Naive B cell (primary cell): ENCODE data around the gene CNGA3. TPM values are rescaled to one million over a fixed set of nuclear protein-coding genes. Genes with fewer than 3 reads are reported as not detected.
"Not testable (repeated sequence)": the region's sequence is repeated elsewhere in the genome, so short reads cannot be mapped to it uniquely, and the experiment has no call there.

ENCODE experiments used
- ATAC-seq, 2 donors: fragments of 150-1000 bp; cut with Tn5 transposase; 2 replicates each; pipeline ENCODE4 v1.10.0; 2021; ENCODE audit warnings: low read depth in 2 of 2, mild to moderate bottlenecking in 2 of 2, moderate library complexity in 2 of 2
- DNase-seq: peaks from one replicate; pipeline ENCODE4 v3.0.0; 2022
- H3K27ac Mint-ChIP-seq, 6 donors: one replicate each; pipeline ENCODE4 v1.8.0; 2020 to 2022; ENCODE audit warnings: mild to moderate bottlenecking in 6 of 6, mixed read lengths in 6 of 6, moderate library complexity in 5 of 6, inconsistent platforms in 2 of 6
- H3K27me3 Mint-ChIP-seq, 3 donors: one replicate each; pipeline ENCODE4 v1.8.0; 2021 to 2022; ENCODE audit warnings: mixed read lengths in 3 of 3, mild to moderate bottlenecking in 1 of 3
- H3K36me3 Mint-ChIP-seq, 2 donors: one replicate each; pipeline ENCODE4 v1.8.0; 2020 to 2022; ENCODE audit warnings: mixed read lengths in 2 of 2, inconsistent platforms in 1 of 2, mild to moderate bottlenecking in 1 of 2
- H3K4me1 Mint-ChIP-seq, 3 donors: one replicate each; pipeline ENCODE4 v1.8.0; 2020 to 2022; ENCODE audit warnings: mixed read lengths in 3 of 3, inconsistent platforms in 1 of 3, mild to moderate bottlenecking in 1 of 3, moderate library complexity in 1 of 3
- H3K4me3 Mint-ChIP-seq, 8 donors: one replicate each; pipeline ENCODE4 v1.8.0; 2020 to 2022; ENCODE audit warnings: mild to moderate bottlenecking in 8 of 8, mixed read lengths in 8 of 8, moderate library complexity in 8 of 8, inconsistent platforms in 2 of 8
- H3K9me3 Mint-ChIP-seq, 7 donors: one replicate each; pipeline ENCODE4 v1.8.0; 2020 to 2022; ENCODE audit warnings: mixed read lengths in 7 of 7, mild to moderate bottlenecking in 5 of 7, inconsistent platforms in 2 of 7, moderate library complexity in 1 of 7
- polyA plus RNA-seq, 6 donors: library from polyadenylated mRNA; unstranded; fragments of 300-500 nt; fragmentation: Illumina TruSeq; gene quantifications; one replicate each; pipeline ENCODE4 v1.2.3, GENCODE V29; 2021; ENCODE audit warnings: low read depth in 6 of 6

Gene CNGA3
- polyA plus RNA-seq, 6 donors from 2014 or later: not detected

DNA sequence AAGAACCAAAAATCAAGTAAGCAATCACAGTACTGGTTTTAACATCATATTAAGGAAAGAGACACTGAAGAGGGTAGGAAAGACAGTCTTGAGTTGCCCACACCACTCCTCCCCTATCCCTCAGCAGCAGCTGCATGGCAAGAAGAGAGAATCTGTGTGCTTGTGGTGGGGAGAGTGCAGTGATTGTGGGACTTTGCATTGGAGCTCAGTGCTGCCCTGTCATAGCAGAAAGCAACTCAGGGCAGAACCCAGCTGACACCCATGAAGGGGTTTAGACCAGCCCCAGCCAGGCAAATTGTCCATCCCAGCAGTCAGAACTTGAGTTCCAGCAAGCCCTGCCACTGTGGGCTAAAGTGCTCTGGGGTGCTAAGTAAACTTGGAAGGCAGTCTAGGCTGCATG is 57.6 kb downstream of the CNGA3 start:
- no peak overlapping the region for H3K4me3 Mint-ChIP-seq
- no peaks in the 10 kb centered on the region for H3K4me1 Mint-ChIP-seq
- DNase-seq: no peak
- no peak overlapping the region for H3K27ac Mint-ChIP-seq
- H3K9me3 Mint-ChIP-seq: no peaks in the 10 kb centered on the region
- peaks cover 33 to 59% (median 37%) of the 10 kb centered on the region in 3 donors for H3K27me3 Mint-ChIP-seq
- no peaks in the 10 kb centered on the region for H3K36me3 Mint-ChIP-seq
- ATAC-seq: no peak

DNA sequence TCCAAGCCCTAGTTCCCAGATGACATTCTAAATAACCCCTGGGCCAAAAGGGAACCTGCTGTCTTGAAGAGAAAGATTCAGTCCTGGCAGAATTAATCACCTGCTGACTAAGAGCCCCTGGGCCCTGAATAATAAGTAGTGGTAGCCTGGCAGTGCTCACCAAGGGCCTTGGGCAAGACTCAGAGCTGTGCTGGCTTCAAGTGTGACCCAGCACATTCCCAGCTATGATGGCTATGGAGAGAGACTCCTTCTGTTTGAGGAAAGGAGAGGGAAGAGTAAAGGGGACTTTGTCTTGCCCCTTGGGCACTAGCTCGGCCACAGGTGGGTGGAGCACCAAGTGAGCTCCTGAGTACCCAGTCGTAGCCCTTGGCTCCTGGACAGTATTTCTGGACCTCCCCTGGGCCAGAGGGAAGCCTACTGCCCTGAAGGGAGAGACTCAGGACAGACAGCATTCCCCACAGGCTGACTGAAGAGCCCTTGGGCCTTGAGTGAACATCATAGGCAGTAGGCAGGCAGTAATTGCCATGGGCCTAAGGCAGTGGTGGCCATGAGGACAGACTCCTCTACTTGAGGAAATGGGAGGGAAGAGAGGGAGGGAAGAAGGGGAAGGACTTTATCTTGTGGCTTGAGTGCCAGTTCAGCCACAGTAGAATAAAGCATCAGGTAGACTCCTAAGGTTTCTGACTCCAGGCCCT is 58.4 kb downstream of the CNGA3 start:
- Mint-ChIP-seq H3K4me1 (no peaks in the 10 kb centered on the region), H3K4me3 (no peak overlapping the region), H3K27me3 (peaks cover 25 to 52% (median 29%) of the 10 kb centered on the region in 3 donors), H3K27ac (no peak overlapping the region), H3K9me3 (no peaks in the 10 kb centered on the region), H3K36me3 (no peaks in the 10 kb centered on the region)
- DNase-seq (no peak), ATAC-seq (no peak)

DNA sequence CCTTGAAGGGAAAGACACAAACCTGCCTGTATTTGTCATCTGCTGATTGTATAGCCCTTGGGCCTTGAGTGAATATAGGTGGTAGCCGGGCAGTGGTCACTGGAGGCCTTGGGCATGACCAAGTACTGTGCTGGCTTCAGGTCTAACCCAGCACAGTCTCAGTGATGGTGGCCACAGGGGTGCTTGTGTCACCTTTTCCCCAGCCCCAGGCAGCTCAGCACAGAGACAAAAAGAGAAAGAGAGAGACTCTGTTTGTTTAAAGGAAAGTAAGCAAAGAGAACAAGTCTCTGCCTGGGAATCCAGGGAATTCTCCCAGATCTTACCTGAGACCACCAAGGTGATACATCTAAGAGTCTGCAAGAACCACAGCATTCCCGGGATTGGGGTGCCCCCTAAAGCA is 59.0 kb downstream of the CNGA3 start:
- DNase-seq (no peak), ATAC-seq (no peak)
- Mint-ChIP-seq H3K4me3 (no peak overlapping the region), H3K27ac (no peak overlapping the region), H3K36me3 (no peaks in the 10 kb centered on the region), H3K4me1 (no peaks in the 10 kb centered on the region), H3K27me3 (peaks cover 23 to 46% (median 25%) of the 10 kb centered on the region in 3 donors), H3K9me3 (no peaks in the 10 kb centered on the region)

GRCh38 chr2:98408155-98408554 is 61.9 kb downstream of the CNGA3 start:
- ATAC-seq: no peak
- Mint-ChIP-seq H3K9me3 (no peaks in the 10 kb centered on the region), H3K36me3 (no peaks in the 10 kb centered on the region), H3K27ac (no peak overlapping the region), H3K4me1 (peaks cover 0 to 2% (median 0%) of the 10 kb centered on the region in 3 donors), H3K27me3 (peaks cover 8 to 27% (median 12%) of the 10 kb centered on the region in 3 donors), H3K4me3 (no peak overlapping the region)
- DNase-seq: no peak

- H3K36me3 Mint-ChIP-seq: no peaks in the 10 kb centered on the region
- peaks cover 0 to 15% (median 0%) of the 10 kb centered on the region in 3 donors for H3K27me3 Mint-ChIP-seq
- H3K4me3 Mint-ChIP-seq: no peak overlapping the region
- ATAC-seq (peak; percentile 77 to 90), DNase-seq (peak; percentile 54)
- no peak overlapping the region for H3K27ac Mint-ChIP-seq
- H3K9me3 Mint-ChIP-seq: peaks cover 0 to 9% (median 4%) of the 10 kb centered on the region in 7 donors
- H3K4me1 Mint-ChIP-seq: peaks cover 0 to 2% (median 0%) of the 10 kb centered on the region in 3 donors
These were observed 66.6 kb downstream of the CNGA3 start for GRCh38 chr2:98412751-98413458.

DNA sequence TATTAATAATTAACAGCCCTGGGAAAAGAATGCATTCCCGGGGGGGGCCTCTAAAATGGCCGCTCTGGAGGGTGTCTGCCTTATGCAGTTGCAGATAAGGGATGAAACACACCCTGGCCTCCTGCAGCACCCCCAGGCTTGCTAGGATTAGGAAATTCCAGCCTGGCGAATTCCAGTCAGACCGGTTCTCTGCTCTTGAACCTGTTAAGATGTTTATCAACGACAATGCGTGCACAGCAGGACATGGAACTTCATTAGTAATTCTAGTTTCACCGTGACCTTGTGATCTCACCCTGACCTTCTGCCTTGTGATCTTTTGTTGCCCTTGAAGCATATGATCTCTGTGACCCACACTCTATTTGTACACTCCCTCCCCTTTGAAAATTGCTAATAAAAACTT is 68.0 kb downstream of the CNGA3 start:
- not testable (repeated sequence) for H3K4me3 Mint-ChIP-seq, ATAC-seq, DNase-seq, H3K4me1 Mint-ChIP-seq, H3K36me3 Mint-ChIP-seq
- Mint-ChIP-seq H3K27ac (peak overlapping the region in 1 of 6 donors; percentile 59), H3K9me3 (peaks cover 0 to 12% (median 4%) of the 10 kb centered on the region in 7 donors), H3K27me3 (peaks cover 5 to 18% (median 10%) of the 10 kb centered on the region in 3 donors)

- not testable (repeated sequence) for ATAC-seq, H3K36me3 Mint-ChIP-seq, H3K27ac Mint-ChIP-seq, H3K4me1 Mint-ChIP-seq, DNase-seq
- Mint-ChIP-seq H3K27me3 (peaks cover 16 to 20% (median 17%) of the 10 kb centered on the region in 3 donors), H3K4me3 (peak overlapping the region in 1 of 8 donors; percentile 16), H3K9me3 (peaks cover 0 to 15% (median 4%) of the 10 kb centered on the region in 7 donors)
These were observed 69.5 kb downstream of the CNGA3 start for GRCh38 chr2:98415719-98416248.

DNA sequence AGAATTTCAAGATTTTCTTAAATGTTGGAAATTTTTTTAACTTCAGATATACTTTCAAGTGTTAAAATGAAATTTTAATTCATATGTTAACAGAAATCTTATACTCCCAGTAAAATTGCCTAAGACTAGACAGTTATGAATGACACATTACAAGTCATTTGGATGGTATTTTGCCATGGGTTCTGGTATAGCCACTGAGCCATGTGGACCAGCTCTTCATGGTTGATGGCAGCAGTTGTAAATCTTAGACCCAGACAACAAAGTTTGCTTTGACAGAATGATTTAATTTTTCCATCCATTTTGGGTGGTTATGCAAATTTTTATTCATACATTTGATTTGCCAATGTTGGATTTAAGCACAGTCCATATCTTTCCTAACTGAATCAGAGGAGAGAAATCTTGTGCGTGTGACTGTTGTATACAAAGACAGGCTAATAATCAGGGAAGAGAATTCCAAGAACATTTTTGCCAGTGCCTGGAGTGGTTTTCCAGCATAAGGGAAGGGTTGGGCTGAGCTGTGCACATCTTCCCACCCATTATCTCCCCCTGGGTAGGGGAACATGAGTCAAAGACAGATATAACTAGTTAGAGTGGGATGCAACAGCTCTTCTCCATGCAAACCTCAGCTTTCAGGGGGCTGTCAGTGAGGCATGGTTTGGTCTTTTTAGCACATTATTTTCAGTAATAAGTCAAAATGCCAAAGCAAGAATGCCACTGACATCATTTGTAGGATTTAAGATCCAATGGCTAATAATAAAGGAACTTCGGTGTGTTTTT is 70.3 kb downstream of the CNGA3 start:
- Mint-ChIP-seq H3K4me1 (peaks cover 0 to 2% (median 0%) of the 10 kb centered on the region in 3 donors), H3K9me3 (peaks cover 0 to 22% (median 7%) of the 10 kb centered on the region in 7 donors), H3K27me3 (peaks cover 16 to 24% (median 17%) of the 10 kb centered on the region in 3 donors), H3K27ac (no peak overlapping the region), H3K4me3 (peak overlapping the region in 1 of 8 donors; percentile 29), H3K36me3 (peaks cover 0 to 2% of the 10 kb centered on the region in 2 donors)
- DNase-seq: no peak
- ATAC-seq: no peak

GRCh38 chr2:98419544-98419943 is 73.3 kb downstream of the CNGA3 start:
- Mint-ChIP-seq H3K36me3 (peaks cover 5 to 13% of the 10 kb centered on the region in 2 donors), H3K27me3 (peaks cover 13 to 34% (median 23%) of the 10 kb centered on the region in 3 donors), H3K4me1 (no peaks in the 10 kb centered on the region), H3K27ac (no peak overlapping the region), H3K9me3 (peaks cover 4 to 30% (median 12%) of the 10 kb centered on the region in 7 donors), H3K4me3 (no peak overlapping the region)
- DNase-seq (no peak), ATAC-seq (no peak)

DNA sequence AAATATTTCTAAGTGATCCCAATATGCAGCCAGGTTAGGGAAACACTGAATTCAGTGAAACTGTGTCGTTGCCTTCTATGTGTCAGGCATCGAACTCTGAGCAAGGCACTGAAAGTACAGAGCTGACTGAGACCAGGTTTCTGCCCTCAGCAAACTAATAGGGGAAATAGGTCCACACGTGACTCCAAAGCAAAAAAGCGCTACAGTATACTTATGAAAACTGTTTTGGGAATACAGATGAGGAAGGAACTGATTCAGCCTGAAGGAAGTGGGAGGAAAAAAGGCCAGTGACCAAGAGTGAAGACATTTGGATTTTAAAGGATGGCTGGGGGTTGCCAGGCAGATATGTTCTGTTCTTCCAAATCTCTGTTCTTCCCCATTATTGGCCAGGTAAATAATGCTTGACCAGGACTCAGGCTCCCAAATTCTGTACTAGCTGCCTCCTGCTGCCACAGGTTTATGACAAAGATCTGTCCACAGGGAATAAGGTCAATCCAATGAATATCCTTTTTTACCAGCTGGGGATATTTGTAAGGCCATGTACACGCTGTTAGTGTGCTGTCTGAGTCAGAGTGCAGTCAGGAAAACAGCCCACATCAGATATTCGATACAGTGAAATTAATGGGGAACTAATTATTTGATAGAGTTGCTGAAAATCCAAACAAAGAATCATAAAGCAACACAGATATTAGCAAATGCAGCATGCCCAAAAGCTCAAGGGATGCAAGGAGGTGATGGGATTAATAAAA is 73.9 kb downstream of the CNGA3 start:
- Mint-ChIP-seq H3K9me3 (peaks cover 4 to 28% (median 12%) of the 10 kb centered on the region in 7 donors), H3K27me3 (peaks cover 13 to 34% (median 23%) of the 10 kb centered on the region in 3 donors), H3K4me3 (no peak overlapping the region), H3K4me1 (no peaks in the 10 kb centered on the region), H3K27ac (peak overlapping the region in 1 of 6 donors; percentile 86), H3K36me3 (peaks cover 5 to 13% of the 10 kb centered on the region in 2 donors)
- no peak for DNase-seq
- no peak for ATAC-seq

GRCh38 chr2:98422449-98422848 is 76.2 kb downstream of the CNGA3 start:
- Mint-ChIP-seq H3K9me3 (peaks cover 4 to 28% (median 12%) of the 10 kb centered on the region in 7 donors), H3K4me3 (no peak overlapping the region), H3K36me3 (peaks cover 5 to 13% of the 10 kb centered on the region in 2 donors), H3K27me3 (peaks cover 8 to 38% (median 23%) of the 10 kb centered on the region in 3 donors), H3K4me1 (no peaks in the 10 kb centered on the region), H3K27ac (no peak overlapping the region)
- ATAC-seq (no peak), DNase-seq (no peak)

GRCh38 chr2:98426771-98427170 is 80.5 kb downstream of the CNGA3 start:
- Mint-ChIP-seq H3K4me1 (no peaks in the 10 kb centered on the region), H3K9me3 (peaks cover 4 to 21% (median 8%) of the 10 kb centered on the region in 7 donors), H3K36me3 (peaks cover 5 to 9% of the 10 kb centered on the region in 2 donors), H3K4me3 (no peak overlapping the region), H3K27ac (no peak overlapping the region), H3K27me3 (peaks cover 5 to 37% (median 7%) of the 10 kb centered on the region in 3 donors)
- DNase-seq: no peak
- ATAC-seq: no peak
